NCI-H2227 (cell line): ENCODE measurements around the gene YTHDF1.
A peak's percentile ranks its signal among the peaks of the same experiment; 100 is the strongest.
"Not testable (repeated sequence)": the region's sequence is repeated elsewhere in the genome, so short reads cannot be mapped to it uniquely, and the experiment has no call there.

Experiments used
- DNase-seq: peaks from one replicate; lab custom pipeline; 2025; ENCODE audit not compliant: unreplicated experiment; lab: John Stamatoyannopoulos, UW

Gene YTHDF1

DNA sequence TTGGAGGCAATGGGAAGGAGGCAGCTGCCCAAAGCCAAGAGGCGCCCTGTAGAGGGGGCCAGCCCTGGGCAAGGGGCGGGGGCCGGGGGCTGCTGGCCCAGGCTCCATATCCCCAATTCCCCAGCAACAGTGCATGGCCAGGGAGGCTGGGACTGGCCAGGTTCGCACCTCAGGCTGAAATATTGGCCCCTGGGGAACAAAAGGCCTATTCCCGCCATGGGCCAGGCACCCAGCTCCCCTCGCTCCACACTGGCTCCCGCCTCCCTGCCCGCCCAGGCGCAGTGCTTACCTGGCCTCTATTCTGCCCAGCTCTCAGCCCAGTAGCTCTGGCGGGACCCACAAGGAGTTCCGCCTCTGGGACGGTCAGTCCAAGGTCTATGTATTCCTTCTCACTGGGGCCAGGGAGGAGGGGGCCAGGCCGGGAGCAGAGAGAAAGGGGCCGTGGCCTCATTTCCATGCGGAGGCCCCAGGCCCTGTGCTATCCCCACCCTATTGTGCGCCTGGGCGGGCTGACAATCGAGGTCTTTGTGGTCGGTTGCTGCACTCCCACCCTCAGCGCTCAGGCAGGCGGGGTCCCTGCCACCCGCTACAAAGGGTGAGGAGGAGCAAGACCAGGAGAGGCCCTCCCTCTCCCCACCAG, 42.3 kb downstream of the YTHDF1 start:
- DNase-seq = no peak

GRCh38 chr20:63172726-63173125, 43.2 kb downstream of the YTHDF1 start:
- DNase-seq = no peak

DNA sequence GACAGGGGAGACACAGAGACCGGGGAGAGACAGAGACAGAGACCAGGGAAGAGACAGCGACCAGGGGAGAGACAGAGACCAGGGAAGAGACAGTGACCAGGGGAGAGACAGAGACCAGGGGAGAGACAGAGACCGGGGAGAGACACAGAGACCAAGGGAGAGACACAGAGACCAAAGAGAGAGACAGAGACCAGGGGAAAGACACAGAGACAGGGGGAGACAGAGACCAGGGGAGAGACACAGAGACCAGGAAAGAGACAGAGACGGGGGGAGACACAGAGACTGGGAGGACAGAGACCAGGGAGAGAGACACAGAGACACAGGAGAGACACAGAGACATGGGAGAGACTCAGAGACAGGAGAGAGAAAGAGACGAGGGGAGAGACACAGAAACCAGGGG, 43.9 kb downstream of the YTHDF1 start:
- no peak for DNase-seq

DNA sequence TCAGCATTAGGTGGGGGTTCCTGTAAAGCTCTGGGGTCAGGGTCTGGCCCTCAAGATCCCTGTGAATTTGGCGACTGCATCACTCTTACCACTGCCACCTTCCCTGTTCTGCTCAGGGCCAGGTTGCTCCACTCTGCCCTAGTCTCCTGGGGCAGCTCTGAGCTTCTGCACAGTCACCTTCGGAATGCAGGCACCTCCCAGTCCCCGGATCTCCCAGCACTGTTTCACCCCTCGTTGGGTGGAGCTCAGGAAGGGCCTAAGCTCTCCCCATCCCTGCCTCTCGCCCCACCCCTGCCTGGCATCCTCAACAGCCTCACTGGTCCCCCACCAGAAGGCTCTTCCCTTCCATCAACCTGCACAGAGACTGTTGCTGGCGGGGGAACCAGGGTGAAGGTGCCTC, 46.2 kb downstream of the YTHDF1 start:
- no peak for DNase-seq

- DNase-seq = no peak
Observed at GRCh38 chr20:63168861-63169260, 47.1 kb downstream of the YTHDF1 start.

DNA sequence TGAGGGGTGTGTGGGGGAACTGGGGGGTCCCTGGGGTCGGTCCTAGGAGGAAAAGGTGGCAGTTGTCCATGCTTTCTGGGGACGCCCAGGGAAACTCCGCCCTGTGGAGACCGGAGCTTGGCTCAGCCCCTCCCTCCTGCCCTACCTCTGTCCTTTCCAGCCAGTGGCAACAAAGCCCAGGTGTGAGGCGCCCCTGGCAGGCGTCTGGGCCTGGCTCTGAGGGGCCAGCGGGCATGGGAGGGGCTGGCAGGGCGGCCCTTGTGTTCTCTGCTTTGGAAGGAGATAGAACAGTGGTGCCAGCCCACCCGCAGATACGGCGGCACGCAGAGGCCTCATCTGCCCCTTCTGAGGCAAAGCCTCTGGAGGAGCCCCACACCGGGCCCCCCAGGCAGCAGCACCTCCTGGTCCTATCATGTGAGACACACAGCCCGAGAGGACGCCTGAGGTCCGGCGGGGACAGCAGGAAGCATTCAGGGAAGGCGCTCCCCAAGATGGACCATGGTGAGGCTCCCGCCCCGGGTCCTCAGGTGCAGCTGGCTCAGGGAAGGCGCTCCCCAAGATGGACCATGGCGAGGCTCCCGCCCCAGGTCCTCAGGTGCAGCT, 47.9 kb downstream of the YTHDF1 start:
- no peak for DNase-seq

DNA sequence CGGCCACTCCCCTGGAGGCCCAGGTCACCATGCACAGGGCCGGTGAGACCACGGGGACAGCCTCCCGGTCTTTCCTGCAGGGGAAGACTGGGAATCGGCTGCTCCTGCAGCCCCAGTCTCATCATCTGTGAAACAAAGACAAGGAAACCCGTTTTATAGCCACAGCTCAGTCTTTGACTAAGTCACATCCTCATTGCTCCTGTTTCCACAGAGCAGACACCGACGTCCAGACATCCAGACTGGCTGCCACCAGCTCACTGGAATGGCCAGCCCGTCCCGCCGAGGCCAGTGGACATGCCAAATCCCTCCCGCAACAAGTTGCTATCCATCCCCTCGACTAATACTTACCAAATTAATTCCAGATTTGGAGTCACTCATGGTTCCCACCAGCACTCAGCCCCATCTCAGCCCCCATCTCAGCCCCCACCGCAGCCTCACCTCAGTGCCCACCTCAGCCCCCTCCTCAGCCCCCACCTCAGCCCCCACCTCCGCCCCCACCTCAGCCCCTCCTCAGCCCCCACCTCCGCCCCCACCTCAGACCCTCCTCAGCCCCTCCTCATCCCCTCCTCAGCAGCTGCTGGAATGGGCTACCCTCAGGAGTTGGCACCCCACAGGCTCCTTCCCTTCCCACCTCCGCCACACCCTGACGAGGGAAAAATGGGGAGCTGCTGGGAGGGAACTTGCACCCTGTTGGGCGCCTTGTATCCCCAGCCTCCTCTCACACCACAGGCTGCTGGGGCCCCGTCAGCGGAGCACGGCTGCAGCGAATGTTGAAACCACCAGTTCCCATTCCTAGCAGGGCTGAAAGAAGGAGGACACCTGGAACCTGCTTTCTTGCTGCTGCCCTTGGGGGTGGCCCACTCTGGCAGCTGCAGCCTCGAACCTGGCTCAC, 48.7 kb downstream of the YTHDF1 start:
- DNase-seq = no peak

GRCh38 chr20:63166193-63167020, 49.5 kb downstream of the YTHDF1 start:
- no peak for DNase-seq

- DNase-seq = no peak
Observed at GRCh38 chr20:63165356-63166192, 50.4 kb downstream of the YTHDF1 start.

- peak; percentile 33 for DNase-seq
Observed at GRCh38 chr20:63164484-63165355, 51.2 kb downstream of the YTHDF1 start.

- DNase-seq = peak; percentile 47
Observed at GRCh38 chr20:63163596-63164483, 52.1 kb downstream of the YTHDF1 start.

DNA sequence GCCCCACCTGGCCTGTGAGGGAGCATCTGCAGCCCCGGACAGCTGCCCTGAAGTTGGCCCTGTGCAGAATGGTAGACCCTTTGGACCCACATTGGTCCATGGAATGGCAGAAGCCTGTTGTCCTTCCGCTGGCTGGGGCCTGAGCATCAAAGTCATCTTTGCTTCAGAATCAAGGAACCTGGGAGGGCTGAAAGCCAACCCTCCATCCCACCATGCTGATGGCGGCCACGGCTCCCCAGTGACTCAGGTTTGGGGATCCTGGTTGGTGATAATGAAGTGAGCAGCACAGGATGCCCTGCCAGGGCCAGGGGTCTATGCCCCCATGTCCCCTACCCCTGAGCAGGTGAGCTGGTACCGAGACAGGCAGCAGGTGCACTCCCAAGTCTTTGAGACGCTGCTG, 52.8 kb downstream of the YTHDF1 start:
- DNase-seq = no peak

- no peak for DNase-seq
Observed at GRCh38 chr20:63162206-63162795, 53.6 kb downstream of the YTHDF1 start.

- DNase-seq = no peak
Observed at GRCh38 chr20:63161176-63161651, 54.7 kb downstream of the YTHDF1 start.

- no peak for DNase-seq
Observed at GRCh38 chr20:63160641-63161175, 55.2 kb downstream of the YTHDF1 start.

GRCh38 chr20:63159826-63160640, 55.9 kb downstream of the YTHDF1 start:
- DNase-seq = no peak

DNA sequence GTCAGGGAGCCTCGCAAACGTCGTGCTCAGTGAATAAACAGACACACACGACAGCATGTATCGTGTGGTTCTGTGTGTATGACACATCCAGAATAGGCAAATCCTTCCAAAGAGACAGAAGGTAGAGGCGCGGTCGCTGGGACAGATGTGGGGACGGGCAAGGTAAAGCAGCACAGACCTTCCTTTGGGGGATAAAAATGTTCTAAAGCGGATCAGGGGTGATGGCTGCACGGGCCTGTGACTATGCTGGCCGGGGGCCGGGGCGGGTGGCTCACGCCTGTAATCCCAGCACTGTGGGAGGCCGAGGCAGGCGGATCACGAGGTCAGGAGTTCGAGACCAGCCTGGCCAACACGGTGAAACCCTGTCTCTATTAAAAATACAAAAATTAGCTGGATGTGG, 56.7 kb downstream of the YTHDF1 start:
- DNase-seq = not testable (repeated sequence)
